Naive B cell (primary cell): Measurements from ENCODE around the gene NFIX. TPM values are rescaled to one million over a fixed set of nuclear protein-coding genes. Genes with fewer than 3 reads are reported as not detected.

Source experiments
- ATAC-seq, 2 donors: fragments of 150-1000 bp; cut with Tn5 transposase; 2 replicates each; pipeline ENCODE4 v1.10.0; 2021; ENCODE audit warnings: low read depth in 2 of 2, mild to moderate bottlenecking in 2 of 2, moderate library complexity in 2 of 2
- DNase-seq: peaks from one replicate; pipeline ENCODE4 v3.0.0; 2022
- H3K27ac Mint-ChIP-seq, 6 donors: one replicate each; pipeline ENCODE4 v1.8.0; 2020 to 2022; ENCODE audit warnings: mild to moderate bottlenecking in 6 of 6, mixed read lengths in 6 of 6, moderate library complexity in 5 of 6, inconsistent platforms in 2 of 6
- H3K27me3 Mint-ChIP-seq, 3 donors: one replicate each; pipeline ENCODE4 v1.8.0; 2021 to 2022; ENCODE audit warnings: mixed read lengths in 3 of 3, mild to moderate bottlenecking in 1 of 3
- H3K36me3 Mint-ChIP-seq, 2 donors: one replicate each; pipeline ENCODE4 v1.8.0; 2020 to 2022; ENCODE audit warnings: mixed read lengths in 2 of 2, inconsistent platforms in 1 of 2, mild to moderate bottlenecking in 1 of 2
- H3K4me1 Mint-ChIP-seq, 3 donors: one replicate each; pipeline ENCODE4 v1.8.0; 2020 to 2022; ENCODE audit warnings: mixed read lengths in 3 of 3, inconsistent platforms in 1 of 3, mild to moderate bottlenecking in 1 of 3, moderate library complexity in 1 of 3
- H3K4me3 Mint-ChIP-seq, 8 donors: one replicate each; pipeline ENCODE4 v1.8.0; 2020 to 2022; ENCODE audit warnings: mild to moderate bottlenecking in 8 of 8, mixed read lengths in 8 of 8, moderate library complexity in 8 of 8, inconsistent platforms in 2 of 8
- H3K9me3 Mint-ChIP-seq, 7 donors: one replicate each; pipeline ENCODE4 v1.8.0; 2020 to 2022; ENCODE audit warnings: mixed read lengths in 7 of 7, mild to moderate bottlenecking in 5 of 7, inconsistent platforms in 2 of 7, moderate library complexity in 1 of 7
- polyA plus RNA-seq, 6 donors: library from polyadenylated mRNA; unstranded; fragments of 300-500 nt; fragmentation: Illumina TruSeq; gene quantifications; one replicate each; pipeline ENCODE4 v1.2.3, GENCODE V29; 2021; ENCODE audit warnings: low read depth in 6 of 6

The NFIX gene
- polyA plus RNA-seq, 6 donors from 2014 or later = 0.21 to 2.1 (median 1.1) TPM; not detected in 2

GRCh38 chr19:13025819-13026456, 30.7 kb downstream of the NFIX start:
- DNase-seq (no peak), ATAC-seq (no peak)
- no peaks in the 10 kb centered on the region for H3K9me3 Mint-ChIP-seq
- H3K27me3 Mint-ChIP-seq = peaks cover 26 to 37% (median 29%) of the 10 kb centered on the region in 3 donors
- no peaks in the 10 kb centered on the region for H3K36me3 Mint-ChIP-seq
- peak overlapping the region in 1 of 6 donors; percentile 27 for H3K27ac Mint-ChIP-seq
- H3K4me3 Mint-ChIP-seq = peak overlapping the region in 5 of 8 donors; percentile 8 to 87 (median 73)
- H3K4me1 Mint-ChIP-seq = peaks cover 27 to 36% (median 34%) of the 10 kb centered on the region in 3 donors

GRCh38 chr19:13026462-13027370, 31.4 kb downstream of the NFIX start:
- Mint-ChIP-seq H3K4me1 (peaks cover 27 to 36% (median 34%) of the 10 kb centered on the region in 3 donors), H3K4me3 (peak overlapping the region in 2 of 8 donors; percentile 8 to 39), H3K9me3 (no peaks in the 10 kb centered on the region), H3K36me3 (no peaks in the 10 kb centered on the region), H3K27ac (peak overlapping the region in 1 of 6 donors; percentile 53), H3K27me3 (peaks cover 26 to 34% (median 29%) of the 10 kb centered on the region in 3 donors)
- no peak for DNase-seq
- no peak for ATAC-seq

- H3K4me1 Mint-ChIP-seq = peaks cover 20 to 27% (median 26%) of the 10 kb centered on the region in 3 donors
- peaks cover 26 to 29% (median 26%) of the 10 kb centered on the region in 3 donors for H3K27me3 Mint-ChIP-seq
- no peak overlapping the region for H3K27ac Mint-ChIP-seq
- H3K4me3 Mint-ChIP-seq = no peak overlapping the region
- no peaks in the 10 kb centered on the region for H3K9me3 Mint-ChIP-seq
- DNase-seq (no peak), ATAC-seq (no peak)
- H3K36me3 Mint-ChIP-seq = no peaks in the 10 kb centered on the region
Observed at GRCh38 chr19:13027557-13027956, 32.3 kb downstream of the NFIX start.

GRCh38 chr19:13028027-13028426, 32.8 kb downstream of the NFIX start:
- no peaks in the 10 kb centered on the region for H3K36me3 Mint-ChIP-seq
- peaks cover 26 to 27% (median 26%) of the 10 kb centered on the region in 3 donors for H3K27me3 Mint-ChIP-seq
- peak overlapping the region in 2 of 6 donors; percentile 19 to 59 for H3K27ac Mint-ChIP-seq
- ATAC-seq = no peak
- H3K4me3 Mint-ChIP-seq = no peak overlapping the region
- no peak for DNase-seq
- no peaks in the 10 kb centered on the region for H3K9me3 Mint-ChIP-seq
- peaks cover 17 to 23% (median 21%) of the 10 kb centered on the region in 3 donors for H3K4me1 Mint-ChIP-seq

- peak overlapping the region in 1 of 6 donors; percentile 44 for H3K27ac Mint-ChIP-seq
- no peaks in the 10 kb centered on the region for H3K9me3 Mint-ChIP-seq
- no peaks in the 10 kb centered on the region for H3K36me3 Mint-ChIP-seq
- no peak for DNase-seq
- no peak for ATAC-seq
- peaks cover 11 to 13% (median 13%) of the 10 kb centered on the region in 3 donors for H3K4me1 Mint-ChIP-seq
- no peak overlapping the region for H3K4me3 Mint-ChIP-seq
- H3K27me3 Mint-ChIP-seq = peaks cover 16 to 22% (median 21%) of the 10 kb centered on the region in 3 donors
Observed at GRCh38 chr19:13029301-13029880, 34.1 kb downstream of the NFIX start.

GRCh38 chr19:13029893-13030292, 34.6 kb downstream of the NFIX start:
- DNase-seq (no peak), ATAC-seq (no peak)
- H3K36me3 Mint-ChIP-seq = no peaks in the 10 kb centered on the region
- H3K9me3 Mint-ChIP-seq = no peaks in the 10 kb centered on the region
- H3K4me1 Mint-ChIP-seq = peaks cover 6 to 8% (median 8%) of the 10 kb centered on the region in 3 donors
- peaks cover 11 to 17% (median 16%) of the 10 kb centered on the region in 3 donors for H3K27me3 Mint-ChIP-seq
- H3K4me3 Mint-ChIP-seq = no peak overlapping the region
- peak overlapping the region in 1 of 6 donors; percentile 81 for H3K27ac Mint-ChIP-seq

- peak overlapping the region in 1 of 6 donors; percentile 26 for H3K27ac Mint-ChIP-seq
Observed at GRCh38 chr19:13031917-13032623, 36.8 kb downstream of the NFIX start.

GRCh38 chr19:13032837-13033236, 37.6 kb downstream of the NFIX start:
- Mint-ChIP-seq H3K27me3 (no peaks in the 10 kb centered on the region), H3K9me3 (no peaks in the 10 kb centered on the region), H3K4me3 (no peak overlapping the region), H3K4me1 (peaks cover 0 to 6% (median 4%) of the 10 kb centered on the region in 3 donors), H3K36me3 (no peaks in the 10 kb centered on the region), H3K27ac (peak overlapping the region in 2 of 6 donors; percentile 76 to 86)
- no peak for ATAC-seq
- no peak for DNase-seq

More at GRCh38 chr19:13031917-13032623, 36.8 kb downstream of the NFIX start:
- no peak for DNase-seq
- H3K9me3 Mint-ChIP-seq = no peaks in the 10 kb centered on the region
- H3K36me3 Mint-ChIP-seq = no peaks in the 10 kb centered on the region
- no peaks in the 10 kb centered on the region for H3K27me3 Mint-ChIP-seq
- ATAC-seq = no peak
- no peak overlapping the region for H3K4me3 Mint-ChIP-seq
- peaks cover 0 to 6% (median 4%) of the 10 kb centered on the region in 3 donors for H3K4me1 Mint-ChIP-seq

- H3K4me3 Mint-ChIP-seq = no peak overlapping the region
- no peak overlapping the region for H3K27ac Mint-ChIP-seq
- H3K27me3 Mint-ChIP-seq = no peaks in the 10 kb centered on the region
- no peak for ATAC-seq
- no peaks in the 10 kb centered on the region for H3K9me3 Mint-ChIP-seq
- H3K36me3 Mint-ChIP-seq = no peaks in the 10 kb centered on the region
- H3K4me1 Mint-ChIP-seq = peaks cover 0 to 6% (median 4%) of the 10 kb centered on the region in 3 donors
- no peak for DNase-seq
Observed at GRCh38 chr19:13033244-13033643, 38.0 kb downstream of the NFIX start.

- Mint-ChIP-seq H3K36me3 (no peaks in the 10 kb centered on the region), H3K27ac (no peak overlapping the region), H3K27me3 (no peaks in the 10 kb centered on the region), H3K4me1 (peaks cover 0 to 6% (median 4%) of the 10 kb centered on the region in 3 donors), H3K4me3 (no peak overlapping the region), H3K9me3 (no peaks in the 10 kb centered on the region)
- ATAC-seq = peak; percentile 80 to 85
- DNase-seq = peak; percentile 34
Observed at GRCh38 chr19:13033819-13034611, 38.7 kb downstream of the NFIX start.

GRCh38 chr19:13034636-13035035, 39.4 kb downstream of the NFIX start:
- H3K27ac Mint-ChIP-seq = no peak overlapping the region
- no peak overlapping the region for H3K4me3 Mint-ChIP-seq
- peaks cover 0 to 6% (median 4%) of the 10 kb centered on the region in 3 donors for H3K4me1 Mint-ChIP-seq
- no peak for ATAC-seq
- no peak for DNase-seq
- H3K27me3 Mint-ChIP-seq = no peaks in the 10 kb centered on the region
- no peaks in the 10 kb centered on the region for H3K9me3 Mint-ChIP-seq
- no peaks in the 10 kb centered on the region for H3K36me3 Mint-ChIP-seq

GRCh38 chr19:13035820-13036365, 40.6 kb downstream of the NFIX start:
- no peak for DNase-seq
- Mint-ChIP-seq H3K27me3 (no peaks in the 10 kb centered on the region), H3K4me1 (peaks cover 0 to 6% (median 4%) of the 10 kb centered on the region in 3 donors), H3K4me3 (no peak overlapping the region), H3K36me3 (no peaks in the 10 kb centered on the region), H3K9me3 (no peaks in the 10 kb centered on the region), H3K27ac (peak overlapping the region in 1 of 6 donors; percentile 26)
- no peak for ATAC-seq
